ENCODE results near the gene USP32.

DNA sequence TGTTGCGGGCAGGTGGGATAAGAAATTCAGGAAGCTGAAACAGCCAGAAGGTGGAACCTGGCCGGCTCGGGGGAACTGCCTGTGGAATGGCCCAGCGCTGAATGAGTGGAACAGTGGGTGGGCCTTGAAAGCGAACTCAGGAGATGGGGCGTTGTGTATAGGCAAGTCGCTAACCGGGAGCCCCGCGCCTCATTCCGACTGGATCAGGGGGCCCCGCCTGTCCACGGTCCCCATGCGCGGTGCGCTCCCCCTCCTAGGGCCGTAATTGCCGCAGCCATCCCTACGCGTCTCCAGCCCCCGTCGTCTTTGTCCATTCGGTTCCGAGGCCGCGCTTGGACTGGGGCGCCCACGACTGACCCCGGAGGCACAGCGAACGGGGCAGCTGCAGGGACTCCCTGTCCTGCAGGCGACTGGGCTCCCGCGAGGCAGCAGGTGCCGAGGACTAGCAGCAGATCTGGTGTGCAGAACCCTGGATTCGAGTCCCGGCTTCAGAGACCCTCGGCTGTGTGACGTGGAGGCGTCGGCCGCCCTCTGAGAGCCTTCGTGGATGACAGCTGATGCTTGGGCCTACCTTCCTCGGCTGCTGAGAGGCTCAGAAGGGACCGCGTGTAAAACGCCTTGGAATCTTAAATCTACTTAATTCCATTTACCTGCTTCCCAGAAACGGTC lies 253.0 kb downstream of the USP32 start:
- no peak for TF ChIP-seq ZNF274 (IDR thresholded peaks at IDR 0.05; ENCODE audit: low read depth, low read length)
- TF ChIP-seq SUZ12 (IDR thresholded peaks at IDR 0.05; ENCODE audit: extremely low read depth, insufficient read depth, insufficient read length): no peak
- TF ChIP-seq YY1 (IDR thresholded peaks at IDR 0.05; ENCODE audit: insufficient read depth, insufficient read length): no peak
